H9 (cell line): ENCODE measurements around the gene ARFGEF3. TPM values are rescaled to one million over a fixed set of nuclear protein-coding genes. Genes with fewer than 3 reads are reported as not detected.
"Not testable (repeated sequence)": the region's sequence is repeated elsewhere in the genome, so short reads cannot be mapped to it uniquely, and the experiment has no call there.

Source experiments
- DNase-seq: peaks from one replicate; pipeline ENCODE4 v3.0.0-alpha.2; 2017
- H2AFZ ChIP-seq: one replicate; pipeline ENCODE4 v1.6.1; 2013; ENCODE audit warnings: mild to moderate bottlenecking, low read length, control low read depth, moderate library complexity
- H2AK5ac ChIP-seq: 2 replicates; pipeline ENCODE4 v1.6.1; 2013; ENCODE audit warnings: low read length, control low read depth, mixed read lengths; ENCODE audit not compliant: insufficient read length
- H2BK120ac ChIP-seq: one replicate; pipeline ENCODE4 v1.6.1; 2013; ENCODE audit warnings: low read depth, mild to moderate bottlenecking, low read length, control low read depth, inconsistent platforms; ENCODE audit not compliant: poor library complexity, severe bottlenecking
- H2BK12ac ChIP-seq: 2 replicates; pipeline ENCODE4 v1.6.1; 2013; ENCODE audit warnings: low read length, control low read depth, mixed read lengths, low read depth; ENCODE audit not compliant: insufficient read length
- H2BK15ac ChIP-seq: 2 replicates; pipeline ENCODE4 v1.6.1; 2013; ENCODE audit warnings: low read depth, low read length, control low read depth
- H2BK20ac ChIP-seq: one replicate; pipeline ENCODE4 v1.6.1; 2013; ENCODE audit warnings: low read depth, mild to moderate bottlenecking, low read length, control low read depth, inconsistent platforms; ENCODE audit not compliant: poor library complexity, severe bottlenecking
- H2BK5ac ChIP-seq: 2 replicates; pipeline ENCODE4 v1.6.1; 2013; ENCODE audit warnings: low read length, control low read depth, mixed read lengths; ENCODE audit not compliant: insufficient read length
- H3K14ac ChIP-seq: 2 replicates; pipeline ENCODE4 v1.6.1; 2013; ENCODE audit warnings: low read length, control low read depth; ENCODE audit not compliant: insufficient read depth
- H3K18ac ChIP-seq: 2 replicates; pipeline ENCODE4 v1.6.1; 2013; ENCODE audit warnings: low read depth, mild to moderate bottlenecking, mixed read lengths, low read length, control low read depth; ENCODE audit not compliant: insufficient read length
- H3K23ac ChIP-seq: 2 replicates; pipeline ENCODE4 v1.6.1; 2013; ENCODE audit warnings: low read length, control low read depth, mixed read lengths, low read depth; ENCODE audit not compliant: insufficient read length
- H3K23me2 ChIP-seq: 2 replicates; pipeline ENCODE4 v1.6.1; 2013; ENCODE audit warnings: low read depth, mild to moderate bottlenecking, mixed read lengths, low read length, control low read depth; ENCODE audit not compliant: insufficient read length, poor library complexity, severe bottlenecking
- H3K27ac ChIP-seq: 2 replicates; pipeline ENCODE4 v1.5.1; 2013; ENCODE audit warnings: low read length, control low read depth, mixed read lengths, low read depth; ENCODE audit not compliant: insufficient read length
- H3K27me3 ChIP-seq: 2 replicates; pipeline ENCODE4 v1.6.1; 2013; ENCODE audit warnings: low read length, control low read depth, inconsistent platforms; ENCODE audit not compliant: insufficient read depth
- H3K4ac ChIP-seq: 2 replicates; pipeline ENCODE4 v1.6.1; 2013; ENCODE audit warnings: low read depth, mild to moderate bottlenecking, control low read depth, inconsistent platforms, low read length, moderate library complexity
- H3K4me1 ChIP-seq: 2 replicates; pipeline ENCODE4 v1.6.1; 2013; ENCODE audit warnings: low read length, control low read depth, inconsistent platforms; ENCODE audit not compliant: insufficient read depth
- H3K4me2 ChIP-seq: 2 replicates; pipeline ENCODE4 v1.6.1; 2013; ENCODE audit warnings: low read length, control low read depth, mixed read lengths; ENCODE audit not compliant: insufficient read length, insufficient read depth
- H3K56ac ChIP-seq: 2 replicates; pipeline ENCODE4 v1.6.1; 2013; ENCODE audit warnings: low read depth, mild to moderate bottlenecking, mixed read lengths, low read length, control low read depth; ENCODE audit not compliant: insufficient read length
- H3K79me1 ChIP-seq: 2 replicates; pipeline ENCODE4 v1.6.1; 2013; ENCODE audit warnings: low read depth, mild to moderate bottlenecking, moderate library complexity, low read length, control low read depth, inconsistent platforms; ENCODE audit not compliant: insufficient read depth, poor library complexity, severe bottlenecking
- H3K79me2 ChIP-seq: 2 replicates; pipeline ENCODE4 v1.6.1; 2013; ENCODE audit warnings: low read length, control low read depth, inconsistent platforms; ENCODE audit not compliant: insufficient read depth
- H3K9ac ChIP-seq: 2 replicates; pipeline ENCODE4 v1.6.1; 2013; ENCODE audit warnings: low read length, control low read depth, mixed read lengths; ENCODE audit not compliant: insufficient read length; ENCODE audit errors: extremely low read depth
- H3K9me3 ChIP-seq: one replicate; pipeline ENCODE4 v1.6.1; 2013; ENCODE audit warnings: low read depth, low read length, inconsistent platforms; ENCODE audit not compliant: control insufficient read depth
- H3T11ph ChIP-seq: one replicate; pipeline ENCODE4 v1.6.1; 2013; ENCODE audit warnings: mild to moderate bottlenecking, low read length, control low read depth, inconsistent platforms
- H4K20me1 ChIP-seq: one replicate; pipeline ENCODE4 v1.6.1; 2013; ENCODE audit not compliant: control insufficient read depth, insufficient read length, insufficient read depth
- H4K5ac ChIP-seq: 2 replicates; pipeline ENCODE4 v1.6.1; 2013; ENCODE audit warnings: low read depth, mild to moderate bottlenecking, mixed read lengths, low read length, control low read depth; ENCODE audit not compliant: insufficient read length
- H4K8ac ChIP-seq: replicated peaks from 2 replicates; pipeline ENCODE4 v1.6.1; 2013; ENCODE audit warnings: low read length, control low read depth, mixed read lengths, low read depth; ENCODE audit not compliant: insufficient read length
- H4K91ac ChIP-seq: 2 replicates; pipeline ENCODE4 v1.6.1; 2013; ENCODE audit warnings: low read depth, mild to moderate bottlenecking, moderate library complexity, mixed read lengths, low read length, control low read depth; ENCODE audit not compliant: insufficient read length
- H3K27ac Mint-ChIP-seq, 3 experiments: 2 replicates in 2 of 3; 3 replicates in 1 of 3; pipeline ENCODE4 v1.8.0; 2020 to 2021; ENCODE audit warnings: mixed read lengths in 3 of 3, mild to moderate bottlenecking in 1 of 3, moderate library complexity in 1 of 3
- H3K27me3 Mint-ChIP-seq: 2 replicates; pipeline ENCODE4 v1.8.0; 2021; ENCODE audit warnings: low read depth, mild to moderate bottlenecking, moderate library complexity, mixed read lengths
- H3K36me3 Mint-ChIP-seq, 3 experiments: 2 replicates in 2 of 3; 3 replicates in 1 of 3; pipeline ENCODE4 v1.8.0; 2020 to 2021; ENCODE audit warnings: low read depth in 3 of 3, mixed read lengths in 3 of 3; ENCODE audit not compliant: insufficient read depth in 1 of 3
- H3K4me1 Mint-ChIP-seq, 2 experiments: 2 replicates each; pipeline ENCODE4 v1.8.0; 2020; ENCODE audit warnings: mixed read lengths in 2 of 2
- H3K4me3 Mint-ChIP-seq, 2 experiments: 2 replicates in 1 of 2; 3 replicates in 1 of 2; pipeline ENCODE4 v1.8.0; 2020 to 2021; ENCODE audit warnings: mild to moderate bottlenecking in 2 of 2, mixed read lengths in 2 of 2, moderate library complexity in 1 of 2
- H3K9me3 Mint-ChIP-seq, 2 experiments: 2 replicates in 1 of 2; 3 replicates in 1 of 2; pipeline ENCODE4 v1.8.0; 2020; ENCODE audit warnings: mild to moderate bottlenecking in 2 of 2, mixed read lengths in 2 of 2, moderate library complexity in 1 of 2
- CTCF ChIP-seq: fragments of 200-600 bp; sonication (generic); conservative IDR thresholded peaks from 3 replicates; pipeline ENCODE4 v1.8.0; 2021; ENCODE audit warnings: antibody characterized with exemption, mild to moderate bottlenecking
- WGBS: extraction: QIAGEN DNeasy Blood & Tissue Kit; methylation state at CpG from one replicate; pipeline ENCODE4 v1.1.7; 2013; ENCODE audit warnings: missing lambda C conversion rate, low lambda C conversion rate, mixed read lengths; ENCODE audit not compliant: insufficient read length; ENCODE audit errors: extremely low coverage; 5-methylcytosine and 5-hydroxymethylcytosine counted together
- total RNA-seq: library from RNA; stranded (reverse); gene quantifications from 2 replicates; pipeline ENCODE4 v1.2.1, GENCODE V29; 2021

Gene ARFGEF3
- total RNA-seq, 1 experiment from 2014 or later = 13.7 TPM

GRCh38 chr6:138211601-138212000 is 49.9 kb downstream of the ARFGEF3 start:
- no peaks in the 10 kb centered on the region for H3K27me3 Mint-ChIP-seq
- no peak overlapping the region for H4K8ac ChIP-seq
- H3K27ac Mint-ChIP-seq = no peak overlapping the region

DNA sequence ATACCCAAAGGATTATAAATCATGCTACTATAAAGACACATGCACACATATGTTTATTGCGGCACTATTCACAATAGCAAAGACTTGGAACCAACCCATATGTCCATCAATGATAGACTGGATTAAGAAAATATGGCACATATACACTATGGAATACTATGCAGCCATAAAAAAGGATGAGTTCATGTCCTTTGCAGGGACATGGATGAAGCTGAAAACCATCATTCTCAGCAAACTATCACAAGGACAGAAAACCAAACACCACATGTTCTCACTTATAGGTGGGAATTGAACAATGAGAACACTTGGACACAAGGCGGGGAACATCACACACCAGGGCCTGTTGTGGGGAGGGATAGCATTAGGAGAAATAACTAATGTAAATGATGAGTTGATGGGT is 50.8 kb downstream of the ARFGEF3 start:
- not testable (repeated sequence) for H2BK120ac ChIP-seq, H2BK15ac ChIP-seq, H3K9ac ChIP-seq, H3K27me3 Mint-ChIP-seq, H3K18ac ChIP-seq, H4K91ac ChIP-seq, H3K4me2 ChIP-seq, H3K27ac ChIP-seq, H4K5ac ChIP-seq, H3K27me3 ChIP-seq, H2AFZ ChIP-seq, H3K36me3 Mint-ChIP-seq, H3K79me2 ChIP-seq, H3K23me2 ChIP-seq, H3K4me1 ChIP-seq, H3K27ac Mint-ChIP-seq, H3T11ph ChIP-seq, H2BK5ac ChIP-seq, H3K14ac ChIP-seq, H3K23ac ChIP-seq, H2AK5ac ChIP-seq, H3K4me1 Mint-ChIP-seq, H3K56ac ChIP-seq, H3K4ac ChIP-seq, H3K9me3 Mint-ChIP-seq, H4K8ac ChIP-seq, H3K79me1 ChIP-seq, H3K9me3 ChIP-seq, H3K4me3 Mint-ChIP-seq, H2BK20ac ChIP-seq, H4K20me1 ChIP-seq, DNase-seq, H2BK12ac ChIP-seq
- no CpG with 5 or more reads among the region's 2 CpGs for WGBS

More at GRCh38 chr6:138211601-138212000, 49.9 kb downstream of the ARFGEF3 start:
- peaks cover 0 to 4% (median 0%) of the 10 kb centered on the region in 3 experiments; a peak in 4 of 7 replicates for H3K36me3 Mint-ChIP-seq
- H3T11ph ChIP-seq = no peak overlapping the region
- H3K23ac ChIP-seq = no peak overlapping the region
- no peak overlapping the region for H2AFZ ChIP-seq
- H3K79me2 ChIP-seq = no peaks in the 10 kb centered on the region
- H2BK120ac ChIP-seq = no peak overlapping the region
- no peak overlapping the region for H2BK5ac ChIP-seq
- H3K9ac ChIP-seq = no peak overlapping the region
- H4K20me1 ChIP-seq = no peaks in the 10 kb centered on the region
- H3K4ac ChIP-seq = no peak overlapping the region
- WGBS = no CpG with 5 or more reads among the region's 5 CpGs
- no peak overlapping the region for H2BK12ac ChIP-seq
- no peak overlapping the region for H3K14ac ChIP-seq
- no peaks in the 10 kb centered on the region for H3K79me1 ChIP-seq
- no peak overlapping the region for H2BK20ac ChIP-seq
- H3K56ac ChIP-seq = no peak overlapping the region
- no peaks in the 10 kb centered on the region for H3K9me3 Mint-ChIP-seq
- no peak overlapping the region for H4K91ac ChIP-seq
- no peak for TF ChIP-seq CTCF
- H3K27ac ChIP-seq = no peak overlapping the region
- H3K18ac ChIP-seq = no peak overlapping the region
- no peak overlapping the region for H3K4me3 Mint-ChIP-seq
- H3K4me2 ChIP-seq = no peak overlapping the region
- H4K5ac ChIP-seq = no peak overlapping the region
- H2BK15ac ChIP-seq = no peak overlapping the region
- peaks cover 4 to 9% of the 10 kb centered on the region in 2 experiments for H3K4me1 Mint-ChIP-seq
- no peak for DNase-seq
- H3K4me1 ChIP-seq = no peaks in the 10 kb centered on the region; the same call in 1 of the 2 replicates
- H2AK5ac ChIP-seq = no peak overlapping the region
- H3K27me3 ChIP-seq = no peaks in the 10 kb centered on the region
- H3K23me2 ChIP-seq = no peaks in the 10 kb centered on the region
- H3K9me3 ChIP-seq = no peaks in the 10 kb centered on the region
